ENCODE results near the gene CARD11. TPM values are rescaled to one million over a fixed set of nuclear protein-coding genes. Genes with fewer than 3 reads are reported as not detected.

Gene CARD11
- total RNA-seq, 1 experiment from 2014 or later, result 0.82 TPM

- ATAC-seq (0 out of 2 replicates have a peak, but pooled peaks have one; percentile 10), DNase-seq (ENCODE audit: low read depth, low spot score) (no peak)
- in situ Hi-C loops (cut with HindIII; ENCODE audit: low pct_unique_long_range_greater_than_20kb, low sequenced_read_pairs), result no loop called here
- TF ChIP-seq REST (IDR thresholded peaks at IDR 0.05; ENCODE audit: insufficient read depth in 1 of 2, low read depth in 2 of 2, low read length in 1 of 2) (no peak), POLR2AphosphoS5 (IDR thresholded peaks at IDR 0.05; ENCODE audit: low read depth, low read length) (no peak), TCF7L2 (IDR thresholded peaks at IDR 0.05; ENCODE audit: low read depth, low read length) (no peak), SIN3A (IDR thresholded peaks at IDR 0.05; ENCODE audit: borderline replicate concordance, insufficient read depth, low read depth, low read length) (no peak), CTCF (IDR thresholded peaks at IDR 0.05) (no peak)
- ChIA-PET CTCF (no interaction called here), POLR2A (interaction anchor here (0.7 kb wide), 1 partner anchor 177 kb away, joined by 6 read pairs; no protein-coding TSS in a partner anchor)
- Histone ChIP-seq H3K9me3 (ENCODE audit: control insufficient read depth, insufficient read depth, low read depth, low read length) (no peaks in the 10 kb centered on the region), H3K27me3 (ENCODE audit: control insufficient read depth, insufficient read depth, low read length) (no peaks in the 10 kb centered on the region), H3K27ac (ENCODE audit: low read length) (no peak overlapping the region), H3K4me1 (ENCODE audit: control insufficient read depth, insufficient read depth, low read length) (no peaks in the 10 kb centered on the region), H3K36me3 (ENCODE audit: control insufficient read depth, insufficient read depth, low read length) (no peaks in the 10 kb centered on the region), H3K4me3 (ENCODE audit: low read depth in 2 of 2, low read length in 2 of 2) (no peak overlapping the region)
- intact Hi-C loops (cut with micrococcal nuclease; ENCODE audit: unreplicated experiment), result no loop called here
- no TSS peak for BruUV-seq (replicated peaks)
Measured at GRCh38 chr7:3087243-3087755, 43.6 kb upstream of the CARD11 start.

- intact Hi-C loops (cut with micrococcal nuclease; ENCODE audit: unreplicated experiment), result no loop called here
- CTCF ChIA-PET, result interaction anchor here (0.8 kb wide), 1 partner anchor 849 kb away, joined by 4 read pairs; no protein-coding TSS in a partner anchor
Measured at GRCh38 chr7:3083350-3083749, 39.7 kb upstream of the CARD11 start.

More at GRCh38 chr7:3083350-3083749, 39.7 kb upstream of the CARD11 start:
- DNase-seq (ENCODE audit: low read depth, low spot score) (no peak), ATAC-seq (no peak)
- H3K27me3 ChIP-seq (ENCODE audit: control insufficient read depth, insufficient read depth, low read length), result no peaks in the 10 kb centered on the region
- no peak overlapping the region for H3K4me3 ChIP-seq (ENCODE audit: low read depth in 2 of 2, low read length in 2 of 2)
- in situ Hi-C loops (cut with HindIII; ENCODE audit: low pct_unique_long_range_greater_than_20kb, low sequenced_read_pairs), result no loop called here
- no peak for TF ChIP-seq TCF7L2 (IDR thresholded peaks at IDR 0.05; ENCODE audit: low read depth, low read length)
- no peak for TF ChIP-seq SIN3A (IDR thresholded peaks at IDR 0.05; ENCODE audit: borderline replicate concordance, insufficient read depth, low read depth, low read length)
- TF ChIP-seq REST (IDR thresholded peaks at IDR 0.05; ENCODE audit: insufficient read depth in 1 of 2, low read depth in 2 of 2, low read length in 1 of 2), result no peak
- TF ChIP-seq CTCF (IDR thresholded peaks at IDR 0.05), result no peak
- no peak for TF ChIP-seq POLR2AphosphoS5 (IDR thresholded peaks at IDR 0.05; ENCODE audit: low read depth, low read length)
- no TSS peak for BruUV-seq (replicated peaks)
- no peaks in the 10 kb centered on the region for H3K9me3 ChIP-seq (ENCODE audit: control insufficient read depth, insufficient read depth, low read depth, low read length)
- no peaks in the 10 kb centered on the region for H3K36me3 ChIP-seq (ENCODE audit: control insufficient read depth, insufficient read depth, low read length)
- H3K27ac ChIP-seq (ENCODE audit: low read length), result no peak overlapping the region
- no peaks in the 10 kb centered on the region for H3K4me1 ChIP-seq (ENCODE audit: control insufficient read depth, insufficient read depth, low read length)
- POLR2A ChIA-PET, result no interaction called here
